Activated T-helper 1 cell treated with anti-CD3 and anti-CD28 coated beads, Interleukin-12 subunit alpha, Interleukin-12 subunit beta, Interleukin-2, Interleukin-4 antibody, amounts not matched to agents 30 ng/mL and 10 ng/mL and 1 ng/mL, durations not matched to agents 14 hours and 24 hours and 36 hours (primary cell): ENCODE results near the gene TMEM52B. TPM values are rescaled to one million over a fixed set of nuclear protein-coding genes. Genes with fewer than 3 reads are reported as not detected.

Experiments
- total RNA-seq: library from RNA; stranded (reverse); gene quantifications from 2 replicates; pipeline ENCODE4 v1.2.3, GENCODE V29; 2022

Gene TMEM52B
- total RNA-seq, 1 donor from 2014 or later = not detected

Other genes starting within 250 kb of the TMEM52B start
- not detected in 2 replicates for gene CLEC2A, start 246.7 kb upstream of the TMEM52B start, total RNA-seq
- gene CLEC12A, start 207.6 kb upstream of the TMEM52B start, total RNA-seq = not detected in 2 replicates
- gene CLEC1B, start 179.9 kb upstream of the TMEM52B start, total RNA-seq = not detected in 2 replicates
- gene CLEC12B, start 168.4 kb upstream of the TMEM52B start, total RNA-seq = not detected in 2 replicates
- not detected in 2 replicates for gene CLEC9A, start 148.3 kb upstream of the TMEM52B start, total RNA-seq
- gene CLEC1A, start 80.0 kb upstream of the TMEM52B start, total RNA-seq = not detected in 2 replicates
- 0.17 TPM in 1 of 2 replicates, not detected in the other for gene CLEC7A, start 48.8 kb upstream of the TMEM52B start, total RNA-seq
- not detected in 2 replicates for gene OLR1, start 6.9 kb upstream of the TMEM52B start, total RNA-seq
- gene GABARAPL1, start 33.8 kb downstream of the TMEM52B start, total RNA-seq = 5.0 and 6.6 TPM in 2 replicates
- gene KLRD1, start 128.8 kb downstream of the TMEM52B start, total RNA-seq = 2.5 and 2.7 TPM in 2 replicates
- not detected in 2 replicates for gene KLRK1, start 211.0 kb downstream of the TMEM52B start, total RNA-seq
- gene KLRC4, start 230.7 kb downstream of the TMEM52B start, total RNA-seq = not detected in 2 replicates
- not detected in 2 replicates for gene KLRC3, start 241.6 kb downstream of the TMEM52B start, total RNA-seq